ENCODE measurements around the gene LENG9.

The LENG9 gene

DNA sequence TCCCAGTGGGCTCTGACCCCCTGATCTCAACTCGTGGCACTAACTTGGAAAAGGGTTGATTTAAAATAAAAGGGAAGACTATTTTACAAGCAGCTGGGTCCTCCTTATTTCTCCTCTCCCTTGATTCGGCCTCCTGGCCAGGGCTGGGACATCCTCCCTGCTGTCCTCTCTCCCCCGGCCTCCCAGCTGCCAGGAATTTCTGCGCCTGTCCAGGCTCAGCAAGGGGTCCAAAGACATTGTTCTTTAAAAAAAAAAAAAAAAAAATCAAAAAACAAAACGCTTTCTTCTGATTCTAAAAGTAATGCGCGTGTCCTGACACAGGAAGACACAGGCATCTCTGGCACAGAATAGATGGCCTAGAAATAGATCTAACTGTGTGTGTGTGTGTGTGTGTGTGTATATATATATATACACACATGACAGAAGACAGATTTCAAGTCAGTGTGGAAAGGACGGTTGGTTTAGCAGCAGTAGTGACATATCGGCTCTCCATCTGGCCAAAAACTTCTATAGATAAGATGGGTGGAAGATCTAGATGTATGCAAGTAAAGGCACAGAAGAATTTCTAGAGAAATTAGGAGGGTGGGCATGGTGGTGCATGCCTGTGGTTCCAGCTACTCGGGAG is 26.8 kb downstream of the LENG9 start:
- TF ChIP-seq, protein P1, sequence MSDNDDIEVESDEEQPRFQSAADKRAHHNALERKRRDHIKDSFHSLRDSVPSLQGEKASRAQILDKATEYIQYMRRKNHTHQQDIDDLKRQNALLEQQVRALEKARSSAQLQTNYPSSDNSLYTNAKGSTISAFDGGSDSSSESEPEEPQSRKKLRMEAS (IDR thresholded peaks at IDR 0.05) = no peak
- no peak for TF ChIP-seq RAD21 (IDR thresholded peaks at IDR 0.05; ENCODE audit: low read depth)
- no peak for TF ChIP-seq TEAD4 (IDR thresholded peaks at IDR 0.05)
- no peak for TF ChIP-seq YY1 (IDR thresholded peaks at IDR 0.05; ENCODE audit: low read depth)
- no peak for TF ChIP-seq NFIC (IDR thresholded peaks at IDR 0.05)
- no peak for TF ChIP-seq ZBTB7A (IDR thresholded peaks at IDR 0.05; ENCODE audit: low read depth)
- TF ChIP-seq, protein P2, sequence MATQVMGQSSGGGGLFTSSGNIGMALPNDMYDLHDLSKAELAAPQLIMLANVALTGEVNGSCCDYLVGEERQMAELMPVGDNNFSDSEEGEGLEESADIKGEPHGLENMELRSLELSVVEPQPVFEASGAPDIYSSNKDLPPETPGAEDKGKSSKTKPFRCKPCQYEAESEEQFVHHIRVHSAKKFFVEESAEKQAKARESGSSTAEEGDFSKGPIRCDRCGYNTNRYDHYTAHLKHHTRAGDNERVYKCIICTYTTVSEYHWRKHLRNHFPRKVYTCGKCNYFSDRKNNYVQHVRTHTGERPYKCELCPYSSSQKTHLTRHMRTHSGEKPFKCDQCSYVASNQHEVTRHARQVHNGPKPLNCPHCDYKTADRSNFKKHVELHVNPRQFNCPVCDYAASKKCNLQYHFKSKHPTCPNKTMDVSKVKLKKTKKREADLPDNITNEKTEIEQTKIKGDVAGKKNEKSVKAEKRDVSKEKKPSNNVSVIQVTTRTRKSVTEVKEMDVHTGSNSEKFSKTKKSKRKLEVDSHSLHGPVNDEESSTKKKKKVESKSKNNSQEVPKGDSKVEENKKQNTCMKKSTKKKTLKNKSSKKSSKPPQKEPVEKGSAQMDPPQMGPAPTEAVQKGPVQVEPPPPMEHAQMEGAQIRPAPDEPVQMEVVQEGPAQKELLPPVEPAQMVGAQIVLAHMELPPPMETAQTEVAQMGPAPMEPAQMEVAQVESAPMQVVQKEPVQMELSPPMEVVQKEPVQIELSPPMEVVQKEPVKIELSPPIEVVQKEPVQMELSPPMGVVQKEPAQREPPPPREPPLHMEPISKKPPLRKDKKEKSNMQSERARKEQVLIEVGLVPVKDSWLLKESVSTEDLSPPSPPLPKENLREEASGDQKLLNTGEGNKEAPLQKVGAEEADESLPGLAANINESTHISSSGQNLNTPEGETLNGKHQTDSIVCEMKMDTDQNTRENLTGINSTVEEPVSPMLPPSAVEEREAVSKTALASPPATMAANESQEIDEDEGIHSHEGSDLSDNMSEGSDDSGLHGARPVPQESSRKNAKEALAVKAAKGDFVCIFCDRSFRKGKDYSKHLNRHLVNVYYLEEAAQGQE (IDR thresholded peaks at IDR 0.05; ENCODE audit: low read depth) = no peak

DNA sequence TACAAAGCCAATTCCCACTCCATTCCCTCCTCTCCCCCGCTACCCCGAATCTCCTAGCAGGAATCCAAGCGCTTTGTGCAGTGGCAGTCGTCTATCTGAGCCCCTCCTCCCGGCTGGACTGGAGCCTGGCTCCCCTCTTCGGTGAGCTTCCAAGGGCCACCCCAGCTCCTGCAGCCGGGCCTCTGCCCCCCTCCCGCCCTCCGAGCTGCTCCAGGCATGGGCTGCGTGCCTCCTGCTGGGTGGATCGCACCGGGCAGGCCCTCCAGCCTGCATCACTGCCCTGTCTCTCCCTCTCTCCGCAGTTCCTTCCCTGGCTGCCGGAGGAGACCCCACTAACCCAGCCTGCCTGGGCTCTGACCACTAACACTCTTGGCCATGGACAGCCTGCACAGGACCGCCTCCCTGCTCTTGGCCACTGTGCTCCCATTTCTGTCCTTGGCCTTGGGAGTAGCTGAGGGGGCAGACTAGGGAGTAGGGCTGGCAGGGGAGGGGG is 27.5 kb downstream of the LENG9 start:
- no peak for TF ChIP-seq NFIC (IDR thresholded peaks at IDR 0.05)
- TF ChIP-seq YY1 (IDR thresholded peaks at IDR 0.05; ENCODE audit: low read depth) = no peak
- no peak for TF ChIP-seq TCF12 (IDR thresholded peaks at IDR 0.05; ENCODE audit: low read depth)
- TF ChIP-seq TAF1 (IDR thresholded peaks at IDR 0.05; ENCODE audit: low read depth) = no peak
- TF ChIP-seq CREB1 (IDR thresholded peaks at IDR 0.05; ENCODE audit: low read depth) = no peak
- TF ChIP-seq RAD21 (IDR thresholded peaks at IDR 0.05; ENCODE audit: low read depth) = no peak
- no peak for TF ChIP-seq FOXM1 (IDR thresholded peaks at IDR 0.05; ENCODE audit: borderline replicate concordance, low read depth)
- TF ChIP-seq, protein P2 (IDR thresholded peaks at IDR 0.05; ENCODE audit: low read depth) = no peak
- no peak for TF ChIP-seq ZBTB7A (IDR thresholded peaks at IDR 0.05; ENCODE audit: low read depth)
- TF ChIP-seq CEBPB (IDR thresholded peaks at IDR 0.05) = no peak
- TF ChIP-seq EGR1 (IDR thresholded peaks at IDR 0.05) = no peak
- no peak for TF ChIP-seq TEAD4 (IDR thresholded peaks at IDR 0.05)
- TF ChIP-seq, protein P3, sequence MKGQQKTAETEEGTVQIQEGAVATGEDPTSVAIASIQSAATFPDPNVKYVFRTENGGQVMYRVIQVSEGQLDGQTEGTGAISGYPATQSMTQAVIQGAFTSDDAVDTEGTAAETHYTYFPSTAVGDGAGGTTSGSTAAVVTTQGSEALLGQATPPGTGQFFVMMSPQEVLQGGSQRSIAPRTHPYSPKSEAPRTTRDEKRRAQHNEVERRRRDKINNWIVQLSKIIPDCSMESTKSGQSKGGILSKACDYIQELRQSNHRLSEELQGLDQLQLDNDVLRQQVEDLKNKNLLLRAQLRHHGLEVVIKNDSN (IDR thresholded peaks at IDR 0.05) = no peak
- TF ChIP-seq, protein P1 (IDR thresholded peaks at IDR 0.05) = no peak
- no peak for TF ChIP-seq EP300 (IDR thresholded peaks at IDR 0.05; ENCODE audit: borderline replicate concordance)

DNA sequence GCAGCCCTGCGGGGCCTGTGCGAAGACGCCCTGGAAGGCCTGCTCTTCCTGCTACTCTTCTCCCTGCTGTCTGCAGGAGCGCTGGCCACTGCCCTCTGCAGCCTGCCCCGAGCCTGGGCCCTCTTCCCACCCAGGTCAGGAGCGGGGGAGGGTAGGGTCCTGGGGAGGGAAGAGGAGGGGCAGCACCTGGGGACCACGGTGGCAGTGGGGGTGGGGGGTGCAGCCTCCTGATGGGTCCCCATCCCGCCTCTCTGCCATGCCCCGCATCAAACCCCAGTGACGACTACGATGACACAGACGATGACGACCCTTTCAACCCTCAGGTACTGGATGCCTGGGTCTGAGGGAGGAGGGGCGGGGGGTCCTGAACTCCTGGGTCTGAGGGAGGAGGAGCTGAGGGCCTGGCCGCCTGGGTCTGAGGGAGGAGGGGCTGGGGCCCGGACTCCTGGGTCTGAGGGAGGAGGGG is 28.0 kb downstream of the LENG9 start:
- TF ChIP-seq EGR1 (IDR thresholded peaks at IDR 0.05) (no peak), TCF12 (IDR thresholded peaks at IDR 0.05; ENCODE audit: low read depth) (no peak), NFIC (IDR thresholded peaks at IDR 0.05) (no peak), YY1 (IDR thresholded peaks at IDR 0.05; ENCODE audit: low read depth) (no peak), FOXM1 (IDR thresholded peaks at IDR 0.05; ENCODE audit: borderline replicate concordance, low read depth) (no peak)

DNA sequence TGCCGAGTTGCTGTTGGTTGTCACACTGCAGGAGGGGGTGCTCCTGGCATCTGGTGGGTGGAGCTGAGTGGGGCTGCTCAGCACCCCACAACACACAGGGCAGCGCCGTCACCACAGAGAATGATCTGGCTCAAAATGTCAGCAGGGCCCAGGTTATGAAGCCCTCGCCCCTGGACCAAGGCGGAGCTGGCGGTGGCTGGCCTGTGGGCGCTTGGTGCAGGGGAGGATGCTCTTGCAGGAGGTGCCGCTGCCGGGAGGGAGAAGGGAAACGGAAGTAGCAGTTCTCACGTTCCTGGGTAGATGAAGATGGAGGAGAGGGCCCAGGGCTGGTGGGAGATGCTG is 28.7 kb downstream of the LENG9 start:
- TF ChIP-seq CREB1 (IDR thresholded peaks at IDR 0.05; ENCODE audit: low read depth) (no peak), NFIC (IDR thresholded peaks at IDR 0.05) (no peak), TCF12 (IDR thresholded peaks at IDR 0.05; ENCODE audit: low read depth) (no peak), EP300 (IDR thresholded peaks at IDR 0.05; ENCODE audit: borderline replicate concordance) (no peak), TEAD4 (IDR thresholded peaks at IDR 0.05) (no peak), RAD21 (IDR thresholded peaks at IDR 0.05; ENCODE audit: low read depth) (no peak), EGR1 (IDR thresholded peaks at IDR 0.05) (no peak), FOXM1 (IDR thresholded peaks at IDR 0.05; ENCODE audit: borderline replicate concordance, low read depth) (no peak), ZBTB7A (IDR thresholded peaks at IDR 0.05; ENCODE audit: low read depth) (no peak), CEBPB (IDR thresholded peaks at IDR 0.05) (no peak), YY1 (IDR thresholded peaks at IDR 0.05; ENCODE audit: low read depth) (no peak), TAF1 (IDR thresholded peaks at IDR 0.05; ENCODE audit: low read depth) (no peak)
- TF ChIP-seq, protein P2 (IDR thresholded peaks at IDR 0.05; ENCODE audit: low read depth) = no peak
- TF ChIP-seq, protein P3 (IDR thresholded peaks at IDR 0.05) = no peak
- TF ChIP-seq, protein P1 (IDR thresholded peaks at IDR 0.05) = no peak

Data from Ishikawa (cell line).